ENCODE data around the gene MRGPRD.

Gene MRGPRD

DNA sequence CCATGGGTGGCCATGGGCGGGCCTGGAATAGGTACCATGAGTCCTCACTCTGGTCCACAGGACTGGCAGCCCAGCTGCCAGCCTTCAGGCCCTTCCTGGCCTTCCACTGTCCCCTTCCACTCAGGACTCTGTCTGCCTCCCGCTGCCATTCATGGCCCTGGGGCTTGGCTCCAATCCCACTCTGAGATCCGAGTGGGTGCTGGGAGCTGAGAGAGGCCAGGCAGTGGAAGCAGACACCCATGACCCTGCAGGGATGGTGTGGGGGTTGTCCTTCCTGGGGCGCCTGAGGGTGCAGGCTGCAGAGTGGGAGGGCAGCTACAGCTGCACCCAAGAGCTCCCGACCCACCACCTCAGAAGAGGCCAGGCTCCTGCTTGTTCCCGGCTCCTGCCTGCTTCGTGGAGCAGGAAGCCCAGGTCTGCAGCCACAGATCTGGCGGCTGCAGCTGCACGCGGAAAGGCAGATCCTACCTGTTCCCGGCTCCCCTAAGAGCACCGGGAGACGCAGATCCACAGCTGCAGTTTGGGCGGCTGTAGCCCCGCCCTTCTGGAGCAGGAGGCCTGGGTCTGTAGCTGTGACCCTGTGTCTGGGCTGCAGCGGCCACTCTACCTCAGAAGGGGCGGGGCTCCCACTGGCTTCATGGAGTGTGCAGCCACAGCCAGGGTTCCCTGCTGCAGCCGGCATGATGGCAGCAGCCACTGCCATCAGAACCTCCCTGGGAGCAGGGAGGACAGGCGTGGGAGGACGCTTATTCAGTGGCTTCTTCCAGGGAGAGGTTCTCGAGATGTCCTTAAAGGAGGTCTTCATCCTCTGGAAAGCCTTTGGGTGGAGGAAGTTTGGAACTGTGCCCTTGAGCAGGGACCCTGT is 49.6 kb downstream of the MRGPRD start:
- DNase-seq (ENCODE audit: low read depth in 2 of 2) = no peak

Measured in activated CD8-positive, alpha-beta memory T cell treated with anti-CD3 and anti-CD28 coated beads for 4 hours (primary cell).